Glomerular endothelial cell (primary cell): ENCODE data around the gene STAMBP. TPM values are rescaled to one million over a fixed set of nuclear protein-coding genes. Genes with fewer than 3 reads are reported as not detected.
"Not testable (repeated sequence)": the region's sequence is repeated elsewhere in the genome, so short reads cannot be mapped to it uniquely, and the experiment has no call there.

Source experiments
- DNase-seq: peaks from one replicate; pipeline ENCODE4 v3.0.0-alpha.2; 2011; ENCODE audit warnings: low read depth, low spot score; ENCODE audit errors: extremely low read depth
- total RNA-seq: library from RNA; depleted of rRNA; stranded (reverse); fragments of >200 nt; gene quantifications from 2 replicates; pipeline ENCODE4 v1.2.3, GENCODE V29; 2015

STAMBP gene
- total RNA-seq, 1 donor from 2014 or later = 24.0 TPM

- no peak for DNase-seq
Measured at GRCh38 chr2:73836141-73836943, 7.6 kb downstream of the STAMBP start.

DNA sequence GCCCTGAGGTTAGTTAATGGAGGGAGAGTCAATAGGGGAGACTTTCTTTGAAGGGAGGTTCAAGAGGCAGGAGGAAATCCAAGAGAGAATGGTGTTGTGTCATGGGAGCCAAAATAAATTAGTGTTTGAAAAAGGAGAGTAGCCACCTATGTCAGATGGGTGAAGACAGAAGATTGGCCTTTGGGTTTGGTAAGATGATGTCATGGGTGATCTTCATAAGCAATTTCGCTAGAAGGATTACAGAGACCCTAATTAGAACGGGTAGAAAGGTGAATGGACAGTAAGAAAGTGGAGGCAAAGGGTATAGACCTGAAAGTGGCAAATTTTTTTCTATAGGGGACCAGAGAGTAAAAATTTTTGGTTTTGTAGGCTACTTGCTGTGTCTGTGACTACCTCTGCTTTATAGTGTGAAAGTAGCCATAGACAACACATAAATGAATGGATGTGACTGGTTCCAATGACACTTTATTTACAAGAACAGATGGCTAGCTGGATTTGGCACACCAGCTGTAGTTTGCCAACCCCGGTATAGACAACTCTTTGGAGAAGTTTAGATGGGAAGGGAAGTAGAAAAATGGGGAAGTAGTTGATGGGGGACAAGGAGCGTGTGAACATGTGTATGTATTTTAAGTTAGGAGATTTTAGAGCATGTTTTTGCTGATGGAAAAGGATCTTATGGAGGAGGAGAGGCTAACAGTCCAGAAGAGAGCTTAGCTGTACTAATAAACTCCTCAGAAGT is 9.3 kb downstream of the STAMBP start:
- DNase-seq = no peak

GRCh38 chr2:73838889-73839534 is 10.3 kb downstream of the STAMBP start:
- no peak for DNase-seq

GRCh38 chr2:73839653-73840411 is 11.1 kb downstream of the STAMBP start:
- no peak for DNase-seq

DNA sequence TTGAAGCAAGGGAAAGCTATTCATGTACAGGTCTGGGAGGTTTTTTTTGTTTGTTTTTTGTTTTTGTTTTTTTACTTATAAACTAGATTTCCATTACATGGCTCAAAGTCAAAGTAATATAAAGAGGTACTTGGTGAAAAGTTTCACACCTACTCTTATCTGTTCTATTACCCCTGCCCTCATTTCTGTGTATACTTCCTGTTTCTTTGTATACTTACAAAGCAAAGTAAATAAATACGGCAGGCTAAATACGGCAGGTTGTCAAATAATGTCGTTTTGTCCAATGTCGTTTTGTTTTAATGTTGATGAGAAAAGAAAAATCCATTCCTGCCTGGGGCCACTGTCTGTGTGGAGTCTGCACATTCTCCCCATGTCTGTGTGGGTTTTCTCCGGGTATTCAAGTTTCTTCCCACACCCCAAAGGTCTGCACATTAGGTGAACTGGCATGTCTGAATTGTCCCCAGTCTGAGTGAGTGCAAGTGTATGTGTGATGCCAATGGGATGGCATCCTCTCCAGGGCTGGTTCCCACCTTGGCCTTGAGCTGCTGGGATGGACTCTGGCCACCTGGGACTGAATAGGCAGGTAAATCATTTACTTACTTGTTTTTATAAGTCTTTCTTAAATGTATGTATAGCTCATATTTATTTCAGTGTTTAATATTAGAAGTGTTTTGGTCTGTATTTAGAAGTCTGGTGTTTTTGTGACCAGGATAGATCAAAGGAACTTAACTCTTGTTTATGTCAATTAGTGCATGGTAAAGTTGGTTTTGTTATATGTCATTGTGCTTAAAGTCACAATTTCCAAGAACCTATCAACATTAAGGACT is 13.4 kb downstream of the STAMBP start:
- no peak for DNase-seq

- no peak for DNase-seq
Measured at GRCh38 chr2:73842739-73843019, 13.9 kb downstream of the STAMBP start.

DNA sequence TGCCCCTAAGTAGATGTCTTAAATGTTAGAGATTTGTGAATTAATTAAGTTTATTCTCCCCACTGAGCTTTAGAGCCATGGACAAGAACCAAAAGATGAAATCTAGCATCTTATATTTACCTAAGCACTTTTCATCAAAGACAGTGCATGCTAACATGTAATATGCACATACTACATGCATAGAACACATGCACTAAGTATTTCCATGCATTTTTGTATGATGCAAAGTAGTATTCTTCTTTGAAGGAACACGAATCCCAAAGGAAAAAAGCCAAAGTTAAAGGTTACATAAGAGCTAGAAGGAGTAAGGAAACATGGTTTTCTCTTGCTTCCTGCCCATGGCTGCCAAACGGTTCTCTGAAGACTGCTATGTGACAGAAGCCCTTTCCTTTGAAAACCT is 15.3 kb downstream of the STAMBP start:
- no peak for DNase-seq

DNA sequence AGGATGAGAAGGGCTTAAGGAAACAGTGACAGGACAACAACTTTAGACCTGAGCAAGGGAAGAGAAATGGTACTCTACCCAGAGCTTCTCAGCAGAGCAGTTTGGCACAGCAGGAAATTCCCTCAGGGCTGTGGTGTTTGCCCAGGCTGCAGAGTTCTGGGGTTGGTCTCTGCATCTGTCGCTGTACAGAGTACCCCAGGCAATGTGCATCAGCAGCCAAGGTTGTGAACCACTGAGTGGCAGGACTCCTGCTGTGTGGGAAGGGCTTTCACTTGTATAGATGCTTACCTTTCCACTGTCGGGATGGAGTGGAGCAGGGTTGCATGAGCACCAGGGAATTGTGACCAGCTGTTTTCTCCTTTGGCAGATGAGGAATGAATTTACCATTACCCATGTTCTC is 21.2 kb downstream of the STAMBP start:
- DNase-seq = no peak

DNA sequence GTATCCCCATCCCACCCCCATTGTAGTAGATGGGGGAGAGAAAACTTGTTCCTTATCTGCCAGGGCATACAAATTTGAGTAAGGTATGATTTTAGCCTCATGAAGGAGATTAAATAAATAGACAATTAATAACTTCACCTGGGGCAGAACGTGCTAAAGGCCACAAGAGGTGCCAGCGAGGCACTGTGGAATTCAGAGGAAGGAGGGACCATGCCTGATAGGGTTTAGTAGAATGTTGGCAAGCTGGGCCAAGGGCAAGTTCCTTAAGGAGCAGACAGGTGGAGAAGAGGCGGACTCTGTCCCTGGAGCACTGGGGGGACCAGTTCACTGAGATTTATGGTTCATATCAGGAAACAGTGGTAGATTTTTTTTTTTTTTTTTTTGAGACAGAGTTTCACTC is 22.5 kb downstream of the STAMBP start:
- DNase-seq = no peak

DNA sequence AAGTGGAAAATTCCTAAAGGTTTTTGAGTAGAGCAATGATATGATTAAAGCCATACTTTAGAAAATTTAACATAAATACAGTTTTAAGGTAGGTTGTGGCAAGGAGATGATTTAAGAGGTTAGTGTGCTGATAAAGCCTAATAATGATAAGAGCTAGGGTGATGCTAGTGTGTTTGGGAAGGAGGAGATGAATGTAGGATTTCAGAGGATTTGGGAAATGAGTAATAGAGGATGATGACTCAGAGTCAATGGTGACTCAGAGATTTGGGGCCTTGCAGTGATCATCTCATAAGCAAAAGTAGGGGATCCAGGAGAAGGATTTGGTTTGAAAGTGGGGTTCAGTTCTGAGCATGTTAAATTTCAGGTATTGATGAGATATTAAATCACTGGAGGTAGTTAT is 23.3 kb downstream of the STAMBP start:
- peak; percentile 39 for DNase-seq

DNA sequence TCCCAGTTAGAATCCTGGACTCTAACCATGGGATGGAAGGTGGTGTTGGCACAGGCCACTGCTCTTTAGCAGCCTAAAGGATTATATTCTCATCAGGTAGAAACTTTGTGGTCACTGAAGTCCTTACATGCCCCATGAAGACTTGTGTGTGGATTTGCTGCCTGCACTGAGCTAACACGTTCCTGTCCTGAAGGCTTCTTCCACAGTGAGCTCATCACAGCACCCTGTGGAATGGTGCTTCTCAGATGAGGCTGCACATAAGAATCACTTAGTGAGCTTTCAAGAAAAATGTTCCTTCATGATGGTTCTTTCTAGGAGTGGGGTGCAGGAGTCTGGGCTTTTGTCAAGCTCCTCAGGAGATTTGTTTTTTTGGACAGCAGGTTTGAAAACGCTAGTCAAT is 26.8 kb downstream of the STAMBP start:
- DNase-seq = no peak

DNA sequence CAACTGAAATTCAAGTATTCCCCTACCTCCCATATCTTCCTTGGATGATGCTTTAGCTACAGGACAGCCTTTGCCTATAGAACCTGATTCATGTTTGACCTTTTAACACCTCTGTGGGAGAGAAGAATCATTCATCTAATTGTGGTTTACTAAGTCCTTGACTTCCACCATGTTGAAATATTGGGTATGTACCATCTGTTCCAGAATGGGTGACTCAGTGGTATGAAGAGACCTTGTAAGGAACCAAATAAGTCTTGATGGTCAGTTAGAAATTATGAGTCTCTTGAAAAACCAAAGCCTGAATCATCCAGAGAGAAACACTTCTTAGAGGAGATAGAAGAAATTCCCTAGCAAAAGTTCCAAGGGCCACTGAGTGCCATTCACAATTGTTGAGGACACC is 27.5 kb downstream of the STAMBP start:
- no peak for DNase-seq

- DNase-seq = peak; percentile 10
Measured at GRCh38 chr2:73859721-73860586, 31.2 kb downstream of the STAMBP start.

DNA sequence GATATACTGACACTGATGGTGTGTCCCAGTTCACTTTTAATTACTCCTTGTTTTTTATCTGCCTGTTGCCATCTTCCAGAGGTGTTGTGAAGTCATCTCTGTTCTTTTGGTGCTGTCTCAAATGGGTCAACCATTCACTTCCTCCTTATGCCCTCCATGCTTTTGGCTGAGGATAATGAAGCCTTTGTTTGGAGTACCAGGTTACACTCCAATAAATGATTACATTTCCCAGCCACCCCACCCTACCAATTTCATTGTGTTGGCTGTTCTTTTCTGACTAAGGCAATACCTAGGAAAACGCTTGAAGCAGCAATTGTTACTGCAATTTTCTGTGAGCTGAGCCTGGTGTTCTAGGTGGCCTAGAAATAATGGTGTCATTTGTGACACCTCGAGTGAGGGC is 34.2 kb downstream of the STAMBP start:
- no peak for DNase-seq

GRCh38 chr2:73868204-73868978 is 39.6 kb downstream of the STAMBP start:
- no peak for DNase-seq

DNA sequence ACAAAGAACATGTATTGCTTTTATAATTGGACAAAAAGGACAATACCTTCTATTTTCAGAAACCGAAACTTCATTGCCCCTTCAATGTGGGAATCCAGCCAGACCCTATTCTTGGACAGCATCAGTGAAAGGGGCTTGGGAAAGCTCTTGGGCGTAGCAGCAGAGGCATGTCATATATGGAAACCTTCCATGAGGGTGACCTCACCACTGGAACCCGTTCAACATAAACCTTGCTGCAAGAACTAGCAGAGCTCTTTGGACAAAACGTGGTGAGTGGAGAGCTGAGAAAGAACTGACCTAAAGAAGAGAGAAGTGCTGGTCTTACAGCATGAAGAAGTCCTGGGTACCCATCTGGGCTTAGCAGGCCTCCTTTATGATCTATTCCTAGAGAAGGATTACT is 41.3 kb downstream of the STAMBP start:
- DNase-seq = no peak

DNA sequence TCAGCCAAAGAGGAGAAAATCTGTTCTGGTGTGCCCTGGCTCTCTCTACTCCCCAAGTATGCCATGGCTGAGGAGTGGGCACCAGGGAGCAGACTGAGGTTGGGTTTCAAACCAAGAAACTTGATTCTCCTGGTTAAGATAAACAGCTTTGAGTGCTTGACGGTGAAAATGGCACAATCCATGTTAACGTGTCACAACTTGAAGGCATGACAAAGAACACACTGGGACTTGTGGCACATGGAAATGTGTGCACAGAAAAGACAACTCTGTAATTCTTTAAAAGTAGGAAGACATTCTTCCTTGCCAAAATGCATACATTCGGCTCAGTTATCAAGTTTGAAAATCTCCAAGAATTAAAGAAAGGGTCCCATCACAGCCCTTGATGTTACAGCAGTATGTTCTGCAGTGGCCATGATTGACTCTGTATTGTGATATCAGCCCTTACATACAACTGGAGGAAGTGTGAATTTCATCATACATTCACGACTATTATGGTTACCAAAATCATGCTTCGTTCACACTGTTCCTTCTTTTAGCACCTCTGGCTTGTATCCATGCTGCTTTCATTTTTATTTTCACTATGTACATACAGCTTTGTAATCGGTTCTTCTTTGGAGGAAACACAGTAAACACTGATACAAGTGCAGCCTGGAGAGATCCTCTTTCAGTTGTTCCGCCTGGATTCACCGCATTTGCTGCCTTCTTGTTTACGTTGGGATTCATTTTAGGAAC is 48.5 kb downstream of the STAMBP start:
- no peak for DNase-seq

DNA sequence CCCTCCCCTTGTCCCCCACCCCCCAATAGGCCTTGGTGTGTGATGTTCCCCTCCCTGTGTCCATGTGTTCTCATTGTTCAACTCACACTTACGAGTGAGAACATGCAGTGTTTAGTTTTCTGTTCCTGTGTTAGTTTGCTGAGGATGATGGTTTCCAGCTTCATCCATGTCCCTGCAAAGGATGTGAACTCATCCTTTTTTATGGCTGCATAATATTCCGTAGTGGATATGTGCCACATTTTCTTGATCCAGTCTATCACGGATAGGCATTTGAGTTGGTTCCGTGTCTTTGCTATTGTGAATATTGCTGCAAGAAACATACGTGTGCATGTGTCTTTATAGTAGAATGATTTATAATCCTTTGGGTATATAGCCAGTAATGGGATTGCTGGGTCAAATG is 49.2 kb downstream of the STAMBP start:
- not testable (repeated sequence) for DNase-seq
